Keratinocyte (primary cell): ENCODE data around the gene PPA2. TPM values are rescaled to one million over a fixed set of nuclear protein-coding genes. Genes with fewer than 3 reads are reported as not detected.

Source experiments
- DNase-seq: peaks from one replicate; pipeline ENCODE4 v3.0.0-alpha.2; 2011; ENCODE audit warnings: low read depth, missing footprints, low spot score
- FAIRE-seq: peaks from 2 replicates; lab custom pipeline; 2011; peaks lifted over from hg19 to GRCh38; lab: Jason Lieb, UNC
- H2AFZ ChIP-seq: 2 replicates; pipeline ENCODE4 v1.6.0; 2012; ENCODE audit warnings: low read length, control low read depth, inconsistent platforms; ENCODE audit not compliant: control insufficient read depth
- H3K27ac ChIP-seq: 2 replicates; pipeline ENCODE4 v1.5.1; 2011; ENCODE audit warnings: low read length; ENCODE audit not compliant: control insufficient read depth, insufficient read depth
- H3K27me3 ChIP-seq: 3 replicates; pipeline ENCODE4 v1.6.0; 2011; ENCODE audit warnings: low read length; ENCODE audit not compliant: control insufficient read depth, insufficient read depth; ENCODE audit errors: extremely low read depth
- H3K36me3 ChIP-seq, 2 experiments: 2 replicates in 1 of 2; 3 replicates in 1 of 2; pipeline ENCODE4 v1.5.1; 2011; ENCODE audit warnings: low read length in 2 of 2, mild to moderate bottlenecking in 1 of 2; ENCODE audit not compliant: control insufficient read depth in 2 of 2, insufficient read depth in 2 of 2; ENCODE audit errors: extremely low read depth in 1 of 2
- H3K4me1 ChIP-seq: 3 replicates; pipeline ENCODE4 v1.5.1; 2011; ENCODE audit warnings: low read length; ENCODE audit not compliant: control insufficient read depth, insufficient read depth; ENCODE audit errors: extremely low read depth
- H3K4me2 ChIP-seq: 3 replicates; pipeline ENCODE4 v1.6.0; 2011; ENCODE audit warnings: low read depth, low read length; ENCODE audit not compliant: control insufficient read depth, insufficient read depth; ENCODE audit errors: extremely low read depth
- H3K4me3 ChIP-seq, 3 experiments: fragments of 200-600 bp in 1 of 3; sonication (generic) in 1 of 3; 2 replicates in 2 of 3; 3 replicates in 1 of 3; pipeline ENCODE4 v1.5.1; 2011 to 2016; ENCODE audit warnings: low read length in 3 of 3, mild to moderate bottlenecking in 3 of 3, control low read depth in 2 of 3, inconsistent platforms in 1 of 3, low read depth in 1 of 3, mixed read lengths in 1 of 3, mixed run types in 1 of 3, moderate library complexity in 1 of 3; ENCODE audit not compliant: control insufficient read depth in 2 of 3, insufficient read depth in 2 of 3; ENCODE audit errors: extremely low read depth in 1 of 3
- H3K79me2 ChIP-seq: 2 replicates; pipeline ENCODE4 v1.6.0; 2012; ENCODE audit warnings: low read length; ENCODE audit not compliant: control insufficient read depth, insufficient read depth
- H3K9ac ChIP-seq: 3 replicates; pipeline ENCODE4 v1.6.0; 2011; ENCODE audit warnings: low read length; ENCODE audit not compliant: control insufficient read depth, insufficient read depth; ENCODE audit errors: extremely low read depth
- H3K9me1 ChIP-seq: 3 replicates; pipeline ENCODE4 v1.6.0; 2011; ENCODE audit warnings: low read length; ENCODE audit not compliant: control insufficient read depth, insufficient read depth; ENCODE audit errors: extremely low read depth
- H3K9me3 ChIP-seq: 2 replicates; pipeline ENCODE4 v1.5.1; 2012; ENCODE audit warnings: low read depth, low read length; ENCODE audit not compliant: control insufficient read depth
- H4K20me1 ChIP-seq: 3 replicates; pipeline ENCODE4 v1.6.0; 2011; ENCODE audit warnings: low read length; ENCODE audit not compliant: control insufficient read depth, insufficient read depth; ENCODE audit errors: extremely low read depth
- CTCF ChIP-seq, 3 experiments: IDR thresholded peaks in 1 of 3; conservative IDR thresholded peaks in 1 of 3; optimal IDR thresholded peaks in 1 of 3; 2 replicates in 2 of 3; 3 replicates in 1 of 3; pipeline versions ENCODE3 to v1.5.1; 2011; ENCODE audit warnings: low read length in 3 of 3, mild to moderate bottlenecking in 3 of 3, moderate library complexity in 2 of 3, control low read depth in 1 of 3, inconsistent platforms in 1 of 3; ENCODE audit not compliant: insufficient read depth in 2 of 3; ENCODE audit errors: extremely low read depth in 1 of 3
- EZH2 ChIP-seq: IDR thresholded peaks from one replicate; pipeline ENCODE4 v1.6.1; 2012; ENCODE audit warnings: inconsistent platforms, mild to moderate bottlenecking, low read length, moderate library complexity
- dilution Hi-C: fragments of 300-500 bp; cut with MboI; formaldehyde crosslinking; loops from one replicate; pipeline ENCODE4 v1.7.0; 2020; ENCODE audit warnings: low sequenced_read_pairs; ENCODE audit not compliant: extremely low pct_ligation_motif_present
- polyA plus RNA-seq, 5 experiments: library from polyadenylated mRNA; depleted of rRNA in 3 of 5; stranded (reverse) in 3 of 5; stranded (forward) in 1 of 5; unstranded in 1 of 5; fragments of >200 nt; gene quantifications; 1 replicate in 1 of 5; 2 replicates in 3 of 5; 3 replicates in 1 of 5; pipeline versions ENCODE4 v1.2.1 to v1.2.3, GENCODE V29; 2011 to 2012; ENCODE audit warnings: missing spikeins in 2 of 5, low read depth in 1 of 5, low replicate concordance in 1 of 5

PPA2 gene
- polyA plus RNA-seq, 1 donor (not counting 4 experiments of a cell fraction or from before 2014, with no cell fraction given) = 174 TPM

DNA sequence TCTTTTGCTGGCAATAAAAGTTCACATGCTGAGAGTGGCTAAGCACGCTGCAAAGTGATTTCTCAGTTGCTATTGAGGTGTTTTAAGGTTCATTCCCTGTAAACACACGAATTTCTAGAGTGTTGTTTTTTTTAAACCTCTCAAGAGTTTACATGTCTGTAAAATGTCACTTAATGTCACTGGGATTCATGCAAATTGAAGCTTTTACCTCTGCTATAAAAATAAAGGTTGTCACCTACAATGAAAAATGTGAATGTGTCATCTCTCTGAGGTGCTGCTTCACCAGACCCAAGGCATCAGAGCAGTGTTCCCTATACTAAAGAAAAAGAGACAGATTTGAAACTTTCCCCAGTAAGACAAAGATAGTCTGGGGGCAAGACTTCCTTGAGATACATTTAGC is 127.0 kb downstream of the PPA2 start:
- Histone ChIP-seq H3K27me3 (no peaks in the 10 kb centered on the region), H3K9ac (no peak overlapping the region), H3K27ac (no peak overlapping the region), H3K4me3 (no peak overlapping the region), H3K4me2 (no peak overlapping the region), H4K20me1 (no peaks in the 10 kb centered on the region), H3K79me2 (no peaks in the 10 kb centered on the region), H2AFZ (no peak overlapping the region), H3K9me1 (no peaks in the 10 kb centered on the region), H3K4me1 (no peaks in the 10 kb centered on the region), H3K9me3 (no peaks in the 10 kb centered on the region), H3K36me3 (peaks cover 0 to 2% of the 10 kb centered on the region in 2 experiments)
- TF ChIP-seq CTCF (optimal IDR thresholded peaks at IDR 0.05 in 1 of 3, IDR thresholded peaks at IDR 0.05 in 1 of 3, conservative IDR thresholded peaks at IDR 0.05 in 1 of 3; ENCODE audit: extremely low read depth in 1 of 3, insufficient read depth in 2 of 3, low read length in 3 of 3) = no peak
- TF ChIP-seq EZH2 = no peak
- DNase-seq (no peak), FAIRE-seq (no peak)
- dilution Hi-C loops = no loop called here

GRCh38 chr4:105345838-105346237 is 128.0 kb downstream of the PPA2 start:
- TF ChIP-seq CTCF (optimal IDR thresholded peaks at IDR 0.05 in 1 of 3, IDR thresholded peaks at IDR 0.05 in 1 of 3, conservative IDR thresholded peaks at IDR 0.05 in 1 of 3; ENCODE audit: extremely low read depth in 1 of 3, insufficient read depth in 2 of 3, low read length in 3 of 3) (no peak), EZH2 (no peak)
- DNase-seq (no peak), FAIRE-seq (no peak)

More at GRCh38 chr4:105345838-105346237, 128.0 kb downstream of the PPA2 start:
- Histone ChIP-seq H3K4me1 (no peaks in the 10 kb centered on the region), H3K79me2 (no peaks in the 10 kb centered on the region), H3K9ac (no peak overlapping the region), H3K4me3 (no peak overlapping the region), H4K20me1 (no peaks in the 10 kb centered on the region), H3K9me1 (no peaks in the 10 kb centered on the region), H3K27me3 (no peaks in the 10 kb centered on the region), H2AFZ (no peak overlapping the region), H3K36me3 (peaks cover 0 to 2% of the 10 kb centered on the region in 2 experiments), H3K9me3 (no peaks in the 10 kb centered on the region), H3K27ac (no peak overlapping the region), H3K4me2 (no peak overlapping the region)
- dilution Hi-C loops = no loop called here
